GM21529 (cell line): ENCODE measurements around the gene RAB40B.

Experiments used
- ATAC-seq: cut with Tn5 transposase; IDR thresholded peaks from one replicate; pipeline ENCODE4 v1.9.1; 2021; ENCODE audit not compliant: unreplicated experiment

Gene RAB40B

GRCh38 chr17:82653651-82654528 lies 44.6 kb downstream of the RAB40B start:
- no peak for ATAC-seq

- ATAC-seq: no peak
Measured at GRCh38 chr17:82650723-82651122, 47.8 kb downstream of the RAB40B start.

- no peak for ATAC-seq
Measured at GRCh38 chr17:82649501-82650261, 48.8 kb downstream of the RAB40B start.

GRCh38 chr17:82648742-82649331 lies 49.7 kb downstream of the RAB40B start:
- no peak for ATAC-seq

- peak; percentile 73 for ATAC-seq
Measured at GRCh38 chr17:82648165-82648668, 50.3 kb downstream of the RAB40B start, which contains the start of gene WDR45B. Gene WDR45B (minus strand): TSS chr17:82648444. CDS start chr17:82648340, 104 bp downstream.

- ATAC-seq: peak; percentile 23
Measured at GRCh38 chr17:82647593-82648164, 50.8 kb downstream of the RAB40B start.

- ATAC-seq: no peak
Measured at GRCh38 chr17:82645516-82645915, 53.0 kb downstream of the RAB40B start.

GRCh38 chr17:82644148-82644547 lies 54.4 kb downstream of the RAB40B start:
- ATAC-seq: no peak

GRCh38 chr17:82642022-82642421 lies 56.5 kb downstream of the RAB40B start:
- no peak for ATAC-seq

- no peak for ATAC-seq
Measured at GRCh38 chr17:82640036-82640435, 58.5 kb downstream of the RAB40B start.

GRCh38 chr17:82639628-82640027 lies 58.9 kb downstream of the RAB40B start:
- no peak for ATAC-seq

GRCh38 chr17:82638183-82638773 lies 60.2 kb downstream of the RAB40B start:
- no peak for ATAC-seq

GRCh38 chr17:82636626-82637598 lies 61.6 kb downstream of the RAB40B start:
- no peak for ATAC-seq

GRCh38 chr17:82633343-82633742 lies 65.2 kb downstream of the RAB40B start:
- no peak for ATAC-seq

GRCh38 chr17:82632451-82632850 lies 66.0 kb downstream of the RAB40B start:
- ATAC-seq: no peak

- ATAC-seq: no peak
Measured at GRCh38 chr17:82631544-82631943, 67.0 kb downstream of the RAB40B start.

- no peak for ATAC-seq
Measured at GRCh38 chr17:82630212-82630611, 68.3 kb downstream of the RAB40B start.

- no peak for ATAC-seq
Measured at GRCh38 chr17:82629748-82630147, 68.8 kb downstream of the RAB40B start.

GRCh38 chr17:82627405-82627804 lies 71.1 kb downstream of the RAB40B start:
- ATAC-seq: no peak
